Esophagus muscularis mucosa (tissue), 4 donors: Measurements from ENCODE around the gene ARRDC5. TPM values are rescaled to one million over a fixed set of nuclear protein-coding genes. Genes with fewer than 3 reads are reported as not detected.

ENCODE experiments used
- DNase-seq: peaks from one replicate; pipeline ENCODE4 v3.0.0-alpha.2; 2017; ENCODE audit errors: extremely low spot score
- H3K27ac ChIP-seq, 4 donors: fragments of 200-600 bp; sonication (generic); replicated peaks in 1 of 4; 1 replicate in 3 of 4; 2 replicates in 1 of 4; pipeline ENCODE4 v1.5.1; 2016 to 2019; ENCODE audit warnings: mild to moderate bottlenecking in 1 of 4
- H3K27me3 ChIP-seq, 4 donors: fragments of 200-600 bp; sonication (generic); one replicate each; pipeline versions ENCODE4 v1.5.1 to v1.6.0; 2016 to 2019
- H3K36me3 ChIP-seq, 4 donors: fragments of 200-600 bp; sonication (generic); one replicate each; pipeline ENCODE4 v1.5.1; 2016 to 2019
- H3K4me1 ChIP-seq, 4 donors: fragments of 200-600 bp; sonication (generic); one replicate each; pipeline ENCODE4 v1.5.1; 2016 to 2019
- H3K4me3 ChIP-seq, 4 donors: fragments of 200-600 bp; sonication (generic); 1 replicate in 2 of 4; 2 replicates in 2 of 4; pipeline ENCODE4 v1.5.1; 2016 to 2019; ENCODE audit warnings: mild to moderate bottlenecking in 4 of 4, moderate library complexity in 1 of 4
- H3K9me3 ChIP-seq, 4 donors: fragments of 200-600 bp; sonication (generic); 1 replicate in 3 of 4; 2 replicates in 1 of 4; pipeline ENCODE4 v1.5.1; 2016 to 2019
- EP300 ChIP-seq: sonication (generic); formaldehyde crosslinking; IDR thresholded peaks from one replicate; pipeline ENCODE4 v1.6.1; 2017; ENCODE audit warnings: antibody characterized with exemption
- POLR2A ChIP-seq: fragments of 450-650 bp; IDR thresholded peaks from one replicate; pipeline ENCODE4 v1.6.1; 2017; ENCODE audit warnings: antibody characterized with exemption, moderate library complexity, mild to moderate bottlenecking, low read depth
- POLR2AphosphoS5 ChIP-seq, 2 donors: sonication (generic); formaldehyde crosslinking; IDR thresholded peaks; one replicate each; pipeline ENCODE4 v1.6.1; 2017; ENCODE audit warnings: antibody characterized with exemption in 2 of 2
- WGBS: methylation state at CpG from one replicate; pipeline ENCODE4 v1.1.5; 2018; 5-methylcytosine and 5-hydroxymethylcytosine counted together
- intact Hi-C: fragments of 100-400 bp; cut with DNase I; formaldehyde crosslinking; loops from one replicate; pipeline ENCODE4 v1.15.1; 2023
- total RNA-seq, 4 donors: library from RNA; depleted of rRNA; stranded (reverse); fragments of >200 nt; gene quantifications; one replicate each; pipeline versions ENCODE4 v1.1.0 to v1.2.1, GENCODE V29; 2016
- TF ChIP-seq, protein P1 (sequence below), 3 experiments: fragments of 200-600 bp in 2 of 3; fragments of 450-650 bp in 1 of 3; sonication (generic) in 2 of 3; IDR thresholded peaks; one replicate each; pipeline ENCODE4 v1.5.1; 2017 to 2019; ENCODE audit warnings: antibody characterized with exemption in 3 of 3, mild to moderate bottlenecking in 2 of 3, moderate library complexity in 1 of 3

ARRDC5 gene
- total RNA-seq, 4 donors from 2014 or later: 0.26 TPM; not detected in 3

DNA sequence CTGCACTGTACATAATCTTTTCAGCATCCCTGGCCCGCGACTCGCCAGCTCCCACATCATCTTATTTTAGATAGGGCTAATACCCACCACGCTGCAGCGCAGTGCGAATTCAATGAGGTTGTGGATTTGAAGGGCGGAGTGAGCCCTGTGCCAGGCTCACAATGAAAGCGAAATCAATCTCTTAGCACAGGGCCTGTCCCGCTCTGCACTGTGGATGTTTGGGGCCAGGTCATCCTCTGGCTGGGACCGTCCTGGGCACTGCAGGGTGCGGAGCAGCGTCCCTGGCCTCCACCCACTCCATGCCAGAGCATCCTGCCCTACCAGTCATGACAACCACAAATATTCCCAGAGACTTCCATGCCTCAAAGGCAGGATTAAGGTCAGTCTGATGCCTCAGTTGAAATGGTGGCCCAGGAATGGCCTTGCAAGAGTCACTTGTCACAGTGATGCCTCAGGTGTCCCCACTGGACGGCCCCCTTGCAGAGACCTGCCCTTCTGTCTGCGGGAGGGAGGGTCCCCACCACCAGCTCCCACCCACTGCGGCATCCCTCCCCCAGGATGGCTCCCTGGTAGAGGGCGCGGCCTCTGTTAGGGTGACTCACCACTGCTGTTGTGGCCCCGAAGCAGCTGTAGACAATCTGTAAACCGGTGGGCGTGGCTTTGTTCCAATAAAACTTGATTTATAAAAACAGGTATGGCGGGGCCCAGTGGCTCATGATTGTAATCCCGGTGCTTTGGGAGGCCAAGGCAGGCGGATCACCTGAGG lies 12.2 kb upstream of the ARRDC5 start:
- peak overlapping the region in 2 of 4 donors; percentile 29 to 32 for H3K4me3 ChIP-seq
- no peak for TF ChIP-seq POLR2AphosphoS5 (IDR thresholded peaks at IDR 0.05)
- no peak for TF ChIP-seq POLR2A
- no peak for TF ChIP-seq EP300
- TF ChIP-seq, protein P1, sequence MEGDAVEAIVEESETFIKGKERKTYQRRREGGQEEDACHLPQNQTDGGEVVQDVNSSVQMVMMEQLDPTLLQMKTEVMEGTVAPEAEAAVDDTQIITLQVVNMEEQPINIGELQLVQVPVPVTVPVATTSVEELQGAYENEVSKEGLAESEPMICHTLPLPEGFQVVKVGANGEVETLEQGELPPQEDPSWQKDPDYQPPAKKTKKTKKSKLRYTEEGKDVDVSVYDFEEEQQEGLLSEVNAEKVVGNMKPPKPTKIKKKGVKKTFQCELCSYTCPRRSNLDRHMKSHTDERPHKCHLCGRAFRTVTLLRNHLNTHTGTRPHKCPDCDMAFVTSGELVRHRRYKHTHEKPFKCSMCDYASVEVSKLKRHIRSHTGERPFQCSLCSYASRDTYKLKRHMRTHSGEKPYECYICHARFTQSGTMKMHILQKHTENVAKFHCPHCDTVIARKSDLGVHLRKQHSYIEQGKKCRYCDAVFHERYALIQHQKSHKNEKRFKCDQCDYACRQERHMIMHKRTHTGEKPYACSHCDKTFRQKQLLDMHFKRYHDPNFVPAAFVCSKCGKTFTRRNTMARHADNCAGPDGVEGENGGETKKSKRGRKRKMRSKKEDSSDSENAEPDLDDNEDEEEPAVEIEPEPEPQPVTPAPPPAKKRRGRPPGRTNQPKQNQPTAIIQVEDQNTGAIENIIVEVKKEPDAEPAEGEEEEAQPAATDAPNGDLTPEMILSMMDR (IDR thresholded peaks at IDR 0.05): no peak
- peaks cover 0 to 5% (median 0%) of the 10 kb centered on the region in 4 donors for H3K27me3 ChIP-seq
- 81% methylated on average over 23 of the region's 23 CpGs for WGBS
- intact Hi-C loops: loop anchor here (5.0 kb wide), 1 partner anchor 103 kb away; no protein-coding TSS in a partner anchor
- H3K9me3 ChIP-seq: no peaks in the 10 kb centered on the region
- peaks cover 12 to 23% (median 22%) of the 10 kb centered on the region in 4 donors for H3K4me1 ChIP-seq
- H3K27ac ChIP-seq: no peak overlapping the region
- DNase-seq: no peak
- H3K36me3 ChIP-seq: no peaks in the 10 kb centered on the region

DNA sequence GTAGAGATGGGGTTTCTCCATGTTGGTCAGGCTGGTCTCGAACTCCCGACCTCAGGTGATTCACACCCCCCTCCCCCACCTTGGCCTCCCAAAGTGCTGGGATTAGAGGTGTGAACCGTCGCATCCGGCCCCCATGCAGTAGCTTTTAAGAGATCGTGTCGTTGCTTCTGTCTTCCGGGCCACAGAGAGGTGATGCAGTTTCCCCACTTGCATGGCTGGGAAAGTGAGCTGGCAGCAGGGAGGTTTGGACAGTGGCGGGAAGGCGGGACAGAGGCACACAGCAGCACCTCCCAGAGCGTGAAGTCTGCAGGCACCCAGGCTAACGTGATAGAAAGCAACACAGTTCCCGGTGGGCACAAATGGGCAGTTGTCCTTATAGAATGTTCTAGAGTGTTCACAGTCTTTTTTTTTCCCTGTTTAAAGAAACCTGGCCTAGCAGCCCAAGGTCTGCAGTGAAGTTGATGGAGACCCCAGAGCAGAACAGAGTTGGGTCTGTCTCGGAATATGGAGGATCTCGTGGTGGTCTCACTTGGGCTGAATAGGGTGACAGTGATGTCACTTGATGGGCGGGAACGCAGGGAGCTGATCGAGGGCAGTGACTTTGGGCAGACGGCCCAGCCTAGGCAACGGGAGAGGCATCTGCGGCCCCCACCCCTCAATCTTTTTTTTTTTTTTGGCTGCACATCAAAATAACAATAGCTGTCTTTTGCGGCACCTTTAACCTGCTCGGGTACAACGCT lies 11.5 kb upstream of the ARRDC5 start:
- 83% methylated on average over 24 of the region's 24 CpGs for WGBS
- TF ChIP-seq EP300 (no peak), POLR2A (no peak), POLR2AphosphoS5 (IDR thresholded peaks at IDR 0.05) (no peak)
- TF ChIP-seq, protein P1 (IDR thresholded peaks at IDR 0.05): no peak
- no peak for DNase-seq
- no peaks in the 10 kb centered on the region for H3K36me3 ChIP-seq
- peak overlapping the region in 1 of 4 donors; percentile 29 for H3K4me3 ChIP-seq
- H3K9me3 ChIP-seq: no peaks in the 10 kb centered on the region
- H3K27me3 ChIP-seq: peaks cover 0 to 10% (median 3%) of the 10 kb centered on the region in 4 donors
- intact Hi-C loops: loop anchor here (5.0 kb wide), 1 partner anchor 102 kb away; no protein-coding TSS in a partner anchor
- H3K4me1 ChIP-seq: peaks cover 15 to 29% (median 28%) of the 10 kb centered on the region in 4 donors
- no peak overlapping the region for H3K27ac ChIP-seq

DNA sequence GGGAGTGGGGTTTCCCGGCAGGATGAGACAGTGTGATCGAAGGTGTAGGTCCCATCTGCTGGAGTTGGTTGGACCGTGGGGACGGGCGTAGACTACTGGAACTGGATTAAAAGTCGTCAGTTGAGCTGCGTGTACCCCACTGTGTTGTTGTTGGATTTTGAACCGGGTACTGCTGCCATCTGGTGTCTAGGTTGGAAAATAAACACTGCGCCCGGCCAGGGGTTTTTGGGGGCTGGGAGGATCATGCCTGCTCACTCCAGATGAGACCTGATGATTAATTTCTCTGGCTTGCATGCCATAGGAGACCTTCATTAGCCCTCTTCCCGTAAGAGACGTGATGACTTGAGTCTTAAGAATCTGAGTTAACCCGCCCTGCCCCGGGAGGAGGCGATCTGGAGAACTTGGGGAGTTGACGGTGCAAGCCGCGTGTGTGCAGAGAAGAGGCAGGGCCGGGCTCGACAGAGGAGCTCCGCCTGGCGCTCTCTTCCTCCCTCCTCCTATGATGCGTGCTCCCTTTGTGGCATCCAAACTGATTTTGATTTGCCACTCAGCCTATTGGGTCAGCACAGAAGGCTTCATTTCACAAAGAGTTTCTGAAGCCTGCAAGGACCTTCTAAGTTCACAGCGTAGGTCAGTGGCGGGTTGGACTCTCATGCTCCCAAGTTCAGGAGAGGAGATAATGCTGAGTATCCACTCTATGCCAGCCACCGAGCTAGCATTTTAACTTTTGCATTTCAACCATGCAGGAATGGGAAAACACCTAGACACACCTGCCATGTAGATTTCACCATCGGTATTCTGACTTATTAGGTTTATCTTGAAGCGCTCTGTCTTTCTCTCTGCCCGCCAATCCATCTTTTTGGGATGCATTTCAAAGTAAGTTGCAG lies 9.3 kb upstream of the ARRDC5 start:
- no peak for DNase-seq
- 36% methylated on average over 25 of the region's 29 CpGs for WGBS
- TF ChIP-seq POLR2AphosphoS5 (IDR thresholded peaks at IDR 0.05) (peak in 1 of 2 donors; percentile 63), EP300 (no peak), POLR2A (no peak)
- TF ChIP-seq, protein P1 (IDR thresholded peaks at IDR 0.05): peak; percentile 60 to 61 (median 61)
- no peaks in the 10 kb centered on the region for H3K9me3 ChIP-seq
- peak overlapping the region; percentile 2 to 69 (median 30) for H3K4me3 ChIP-seq
- H3K36me3 ChIP-seq: no peaks in the 10 kb centered on the region
- peaks cover 0 to 24% (median 8%) of the 10 kb centered on the region in 4 donors for H3K27me3 ChIP-seq
- H3K27ac ChIP-seq: no peak overlapping the region
- peaks cover 17 to 34% (median 32%) of the 10 kb centered on the region in 4 donors for H3K4me1 ChIP-seq
- intact Hi-C loops: loop anchor here (2.0 to 5.0 kb wide), 2 partner anchors 39 to 100 kb away; no protein-coding TSS in a partner anchor

DNA sequence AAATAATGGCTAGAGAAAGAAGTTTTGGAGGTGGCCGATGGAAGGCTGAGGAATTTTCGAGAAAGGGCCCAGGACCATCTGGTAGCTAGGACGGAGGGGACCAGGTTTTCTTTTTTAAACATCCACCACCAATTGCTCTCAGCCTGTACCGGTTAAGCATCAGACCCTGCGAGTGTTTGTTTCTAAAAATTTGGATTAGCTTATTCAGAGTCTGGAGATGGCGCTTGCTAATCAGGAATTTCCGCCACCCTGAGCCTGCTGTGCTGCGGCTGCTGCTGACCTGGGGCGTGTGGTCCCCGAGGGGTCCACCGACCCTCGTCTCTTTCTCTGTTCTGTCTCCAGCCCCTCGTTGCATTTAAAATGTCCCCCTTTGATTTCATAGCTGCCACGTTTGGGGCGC lies 8.6 kb upstream of the ARRDC5 start:
- Histone ChIP-seq H3K27ac (no peak overlapping the region), H3K27me3 (peaks cover 0 to 24% (median 8%) of the 10 kb centered on the region in 4 donors), H3K36me3 (no peaks in the 10 kb centered on the region), H3K4me1 (peaks cover 17 to 34% (median 32%) of the 10 kb centered on the region in 4 donors), H3K9me3 (no peaks in the 10 kb centered on the region), H3K4me3 (peak overlapping the region; percentile 2 to 74 (median 54))
- DNase-seq: no peak
- intact Hi-C loops: loop anchor here (2.0 to 5.0 kb wide), 2 partner anchors 39 to 99 kb away; no protein-coding TSS in a partner anchor
- WGBS: 62% methylated on average over 15 of the region's 15 CpGs
- TF ChIP-seq, protein P1 (IDR thresholded peaks at IDR 0.05): no peak
- TF ChIP-seq POLR2AphosphoS5 (IDR thresholded peaks at IDR 0.05) (no peak), POLR2A (no peak), EP300 (no peak)
